Activated gamma-delta T cell treated with anti-CD3 and anti-CD28 coated beads, Interleukin-2, amount 50 U/mL, for 16 hours (primary cell): Measurements from ENCODE around the gene PHYHIPL.

Experiments used
- DNase-seq: peaks from one replicate; pipeline ENCODE4 v3.0.0-alpha.2; 2020; ENCODE audit warnings: low read depth

PHYHIPL gene

GRCh38 chr10:59176241-59177030 is at the start of gene PHYHIPL:
Gene PHYHIPL (plus strand): TSS chr10:59176643. CDS start chr10:59176854, 211 bp downstream.
- DNase-seq = no peak

- DNase-seq = no peak
These were observed 49.5 kb upstream of the PHYHIPL start for GRCh38 chr10:59126991-59127390.

- DNase-seq = no peak
These were observed 48.5 kb upstream of the PHYHIPL start for GRCh38 chr10:59127991-59128390.

GRCh38 chr10:59129867-59130266 is 46.6 kb upstream of the PHYHIPL start:
- DNase-seq = no peak

GRCh38 chr10:59131666-59132065 is 44.8 kb upstream of the PHYHIPL start:
- no peak for DNase-seq

- DNase-seq = no peak
These were observed 42.4 kb upstream of the PHYHIPL start for GRCh38 chr10:59133841-59134593.

GRCh38 chr10:59134785-59135184 is 41.7 kb upstream of the PHYHIPL start:
- no peak for DNase-seq

- DNase-seq = no peak
These were observed 41.2 kb upstream of the PHYHIPL start for GRCh38 chr10:59135275-59135674.

GRCh38 chr10:59138052-59138451 is 38.4 kb upstream of the PHYHIPL start:
- DNase-seq = no peak

GRCh38 chr10:59143544-59143943 is 32.9 kb upstream of the PHYHIPL start:
- no peak for DNase-seq

- DNase-seq = no peak
These were observed 27.7 kb upstream of the PHYHIPL start for GRCh38 chr10:59148701-59149100.

GRCh38 chr10:59155556-59155955 is 20.9 kb upstream of the PHYHIPL start:
- no peak for DNase-seq

- DNase-seq = no peak
These were observed 8.9 kb upstream of the PHYHIPL start for GRCh38 chr10:59167512-59167911.

- DNase-seq = no peak
These were observed 3.9 kb upstream of the PHYHIPL start for GRCh38 chr10:59172567-59172966.

GRCh38 chr10:59173414-59173813 is 3.0 kb upstream of the PHYHIPL start:
- DNase-seq = no peak

GRCh38 chr10:59175538-59176240 is 754 bp upstream of the PHYHIPL start:
- DNase-seq = no peak

GRCh38 chr10:59177031-59177797 is 771 bp downstream of the PHYHIPL start:
- no peak for DNase-seq

GRCh38 chr10:59177836-59178235 is 1.4 kb downstream of the PHYHIPL start:
- DNase-seq = no peak

- no peak for DNase-seq
These were observed 2.6 kb downstream of the PHYHIPL start for GRCh38 chr10:59179068-59179467.

GRCh38 chr10:59180689-59181270 is 4.3 kb downstream of the PHYHIPL start:
- DNase-seq = no peak

- DNase-seq = no peak
These were observed 5.2 kb downstream of the PHYHIPL start for GRCh38 chr10:59181668-59182067.

GRCh38 chr10:59190332-59190731 is 13.9 kb downstream of the PHYHIPL start:
- DNase-seq = no peak
